Activated gamma-delta T cell treated with anti-CD3 and anti-CD28 coated beads, Interleukin-2, amount 50 U/mL, for 16 hours (primary cell): Measurements from ENCODE around the gene UNC93A.
"Not testable (repeated sequence)": the region's sequence is repeated elsewhere in the genome, so short reads cannot be mapped to it uniquely, and the experiment has no call there.

Experiments used
- DNase-seq: peaks from one replicate; pipeline ENCODE4 v3.0.0-alpha.2; 2020; ENCODE audit warnings: low read depth

The UNC93A gene

DNA sequence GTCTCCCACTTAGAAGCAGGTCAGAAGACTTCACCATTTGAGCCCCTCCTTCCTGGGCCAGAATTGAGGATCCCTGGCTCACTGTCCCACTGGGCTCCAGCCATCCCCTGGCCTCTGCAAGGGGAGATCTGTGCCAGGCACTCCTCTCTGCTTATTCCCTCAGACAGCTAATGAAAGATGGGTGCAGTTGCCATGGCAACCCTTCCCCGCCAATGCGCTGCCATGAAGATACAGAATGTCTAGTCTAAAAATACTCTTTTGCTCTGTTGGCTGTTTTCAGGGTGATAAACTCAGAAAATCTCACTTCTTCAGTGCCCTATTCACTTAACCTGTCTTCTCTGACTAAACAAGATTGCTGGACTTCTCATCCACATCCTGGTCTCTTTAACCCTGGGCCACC lies 20.2 kb downstream of the UNC93A start:
- DNase-seq: no peak

DNA sequence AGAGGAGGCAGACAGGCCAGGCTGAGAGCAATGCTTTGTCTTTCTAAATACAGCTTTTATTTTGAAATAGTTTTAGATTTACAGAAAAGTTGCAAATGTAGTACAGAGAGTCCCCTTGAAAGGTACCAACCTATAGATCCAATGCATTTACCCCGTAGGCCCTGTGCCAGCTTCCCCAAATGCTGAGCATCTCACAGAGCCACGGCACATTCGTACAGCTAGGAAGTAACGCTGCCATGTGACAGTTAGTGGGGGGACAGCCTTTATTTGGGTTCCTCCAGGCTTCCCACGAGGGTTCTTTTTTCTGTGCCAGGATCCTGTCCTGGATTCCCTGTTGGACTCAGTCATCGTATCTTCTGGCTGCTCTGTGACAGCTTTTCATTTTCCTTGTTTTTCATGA lies 20.6 kb downstream of the UNC93A start:
- DNase-seq: not testable (repeated sequence)

DNA sequence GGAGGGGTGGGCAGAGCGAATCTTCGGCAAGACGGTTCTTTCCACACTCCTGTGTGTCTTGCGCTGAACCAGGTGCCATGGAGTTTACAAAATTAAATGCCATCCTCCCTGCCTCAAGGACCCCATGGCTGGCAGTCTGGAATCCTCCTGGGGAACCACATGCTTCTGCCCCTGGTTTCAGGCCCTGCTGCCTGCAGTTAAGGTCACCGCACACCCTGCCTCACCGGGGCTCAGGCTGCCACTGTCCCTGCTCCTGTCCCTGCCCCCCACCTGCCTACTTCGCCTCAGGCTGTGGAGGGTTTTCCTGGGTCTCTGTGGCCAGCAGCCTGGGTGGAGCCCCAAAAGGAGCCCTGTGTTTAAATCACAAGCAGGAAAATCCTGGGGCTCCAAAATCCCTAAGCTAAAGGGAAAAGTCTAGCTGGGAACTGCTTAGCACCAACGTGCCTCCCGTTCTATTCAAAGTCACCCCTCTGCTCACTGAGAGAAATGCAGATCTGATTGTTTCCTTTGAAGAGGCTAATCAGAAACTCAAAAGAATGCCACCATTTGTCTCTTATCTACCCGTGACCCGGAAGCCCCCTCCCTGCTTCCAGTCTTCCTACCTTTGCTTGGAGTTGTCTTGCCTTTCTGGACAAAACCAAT lies 23.2 kb downstream of the UNC93A start:
- no peak for DNase-seq

DNA sequence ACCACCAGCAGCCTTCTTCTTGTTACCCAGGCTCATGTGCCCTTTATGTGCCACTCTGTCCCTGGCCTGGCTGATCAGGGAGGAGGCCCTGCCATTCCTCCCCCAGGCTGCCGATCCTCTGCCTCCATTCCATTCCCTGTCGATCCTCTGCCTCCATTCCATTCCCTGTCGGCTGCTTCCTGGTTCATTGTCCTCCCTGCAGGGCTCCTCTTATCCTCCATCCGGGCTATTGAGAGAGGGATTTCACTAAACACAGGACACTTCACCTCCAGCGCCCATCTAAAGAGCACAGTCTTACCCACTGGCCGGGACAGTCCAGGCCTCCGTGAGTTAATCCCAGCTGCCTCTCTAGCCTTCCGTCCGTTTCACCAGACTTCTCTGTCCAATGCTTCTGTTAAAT lies 26.1 kb downstream of the UNC93A start:
- no peak for DNase-seq

DNA sequence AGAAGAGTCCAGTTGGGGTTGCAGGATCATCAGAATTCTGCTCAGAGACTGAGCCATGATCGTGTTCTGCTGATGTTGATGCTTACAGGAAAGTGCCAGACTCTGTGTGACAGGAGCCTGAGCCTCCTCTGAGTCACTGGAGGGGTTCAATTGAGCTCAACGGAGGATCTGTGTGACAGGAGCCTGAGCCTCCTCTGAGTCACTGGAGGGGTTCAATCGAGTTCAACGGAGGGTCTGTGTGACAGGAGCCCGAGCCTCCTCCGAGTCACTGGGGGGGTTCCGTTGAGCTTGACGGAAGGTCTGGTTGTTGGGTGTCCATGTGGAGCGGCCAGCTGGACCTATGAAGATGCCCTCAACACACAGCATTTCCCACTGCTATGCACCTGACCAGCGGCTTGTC lies 27.2 kb downstream of the UNC93A start:
- DNase-seq: not testable (repeated sequence)

DNA sequence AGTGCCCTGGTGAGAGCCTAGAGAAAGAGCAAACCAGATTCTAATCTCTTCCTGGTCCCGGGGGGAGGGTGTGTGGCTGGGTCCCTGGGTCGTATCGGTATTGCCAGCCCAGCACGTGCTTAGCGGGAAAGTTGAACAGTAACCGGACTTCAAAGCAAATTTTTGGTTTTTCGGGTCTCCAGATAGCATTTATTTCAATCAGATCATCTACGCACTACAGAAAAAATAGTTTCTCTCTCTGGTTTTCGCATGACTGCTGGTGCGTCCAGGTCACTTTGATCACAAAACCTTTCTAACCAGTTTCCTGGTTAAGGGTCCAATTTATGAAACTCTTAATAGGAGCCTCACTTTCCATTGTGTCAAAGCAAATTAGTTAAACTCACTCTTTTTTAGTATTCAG lies 27.7 kb downstream of the UNC93A start:
- not testable (repeated sequence) for DNase-seq

DNA sequence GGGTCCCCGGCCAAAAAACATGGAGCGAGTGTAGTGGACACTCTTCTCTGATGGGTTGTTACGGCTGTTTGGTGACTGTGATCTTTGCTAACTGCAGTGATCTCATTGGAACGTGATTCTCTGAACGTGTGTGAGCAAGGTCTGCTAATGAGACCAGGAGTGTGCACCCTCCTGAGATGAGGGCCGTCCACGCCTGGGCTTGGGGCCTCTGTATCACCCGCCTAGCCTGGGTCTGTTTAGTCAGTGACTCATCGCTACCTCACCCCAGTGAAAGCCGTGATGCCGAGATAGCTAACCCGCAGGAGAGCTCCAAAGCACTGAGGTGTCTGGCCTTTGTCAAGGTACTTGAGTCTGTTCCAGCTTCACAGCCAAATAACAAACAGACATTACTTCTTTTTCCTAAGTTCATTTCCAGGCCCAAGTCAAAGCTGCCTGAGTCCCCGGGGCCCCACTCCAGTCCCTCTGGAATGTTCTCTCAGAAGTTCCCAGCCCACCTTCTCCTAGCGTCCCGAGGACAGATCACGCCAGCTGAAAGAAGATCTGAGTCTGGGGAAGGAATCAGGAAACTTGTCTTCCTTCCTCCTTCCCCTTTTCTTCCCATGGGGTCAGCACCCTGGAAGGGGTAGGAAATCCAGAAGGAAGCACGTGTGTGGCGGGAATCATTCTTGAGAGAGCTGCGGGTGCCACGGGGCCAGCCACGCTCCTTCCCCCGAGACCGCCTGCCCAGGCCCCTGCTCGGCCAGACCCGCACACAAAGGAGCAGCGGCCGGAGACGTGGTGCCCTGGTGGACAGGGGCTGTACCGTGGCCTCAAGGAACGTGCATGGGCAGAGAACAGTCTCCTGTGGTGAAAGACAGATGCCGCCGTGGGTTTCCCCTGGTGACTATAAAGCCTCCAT lies 29.0 kb downstream of the UNC93A start:
- not testable (repeated sequence) for DNase-seq

DNA sequence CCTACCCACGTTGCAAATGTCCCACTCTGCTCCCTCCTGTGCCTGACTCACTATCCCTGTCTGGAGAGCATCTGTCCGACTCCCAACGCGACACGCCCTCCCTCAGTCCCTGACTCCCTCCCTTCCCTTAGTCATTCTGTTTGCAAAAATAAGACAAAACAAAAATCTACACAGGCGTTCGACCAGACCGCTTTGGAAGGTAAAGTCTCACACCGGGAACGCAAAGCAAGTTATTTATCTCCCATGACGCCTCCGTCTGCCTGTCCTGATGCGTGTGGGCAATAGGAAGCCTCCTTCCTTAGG lies 29.6 kb downstream of the UNC93A start:
- DNase-seq: not testable (repeated sequence)

DNA sequence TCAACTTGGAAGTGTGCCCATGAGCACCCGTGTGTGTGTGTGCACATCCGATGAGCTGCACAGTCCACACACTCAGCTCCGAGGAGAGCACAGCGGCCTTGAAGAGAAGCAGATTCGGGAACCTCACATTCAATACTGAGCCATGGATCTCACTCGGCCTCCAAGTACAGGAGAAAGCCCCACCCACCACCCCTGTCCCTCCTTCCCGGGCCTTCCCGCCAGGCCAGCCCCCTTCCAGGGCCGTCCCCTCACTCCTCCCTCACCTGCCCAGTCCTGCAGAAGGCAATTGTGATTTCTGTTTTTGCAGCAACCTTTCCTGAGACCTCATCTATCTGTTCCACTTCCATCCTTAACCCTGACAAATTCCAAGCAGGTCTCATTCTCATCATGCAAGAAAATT lies 30.1 kb downstream of the UNC93A start:
- DNase-seq: not testable (repeated sequence)

DNA sequence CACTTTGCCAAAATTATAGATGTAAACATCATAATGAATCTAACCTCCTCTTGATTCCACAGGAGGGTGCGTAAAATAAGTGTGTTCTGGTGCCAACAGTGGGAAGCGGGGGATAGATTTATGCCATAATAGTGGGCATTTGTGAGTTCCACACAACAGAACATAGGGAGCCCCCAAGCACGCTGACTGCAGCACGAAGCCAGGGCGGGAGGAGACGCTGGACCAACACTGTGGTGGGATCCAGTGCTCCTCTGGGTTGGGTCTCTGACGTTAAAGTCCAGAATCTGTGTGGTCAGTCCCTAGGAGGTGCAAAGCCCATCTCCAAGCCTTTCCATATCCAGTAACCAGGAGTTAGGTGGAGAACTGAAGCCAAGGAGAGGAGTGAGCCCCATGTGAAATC lies 32.0 kb downstream of the UNC93A start:
- no peak for DNase-seq

DNA sequence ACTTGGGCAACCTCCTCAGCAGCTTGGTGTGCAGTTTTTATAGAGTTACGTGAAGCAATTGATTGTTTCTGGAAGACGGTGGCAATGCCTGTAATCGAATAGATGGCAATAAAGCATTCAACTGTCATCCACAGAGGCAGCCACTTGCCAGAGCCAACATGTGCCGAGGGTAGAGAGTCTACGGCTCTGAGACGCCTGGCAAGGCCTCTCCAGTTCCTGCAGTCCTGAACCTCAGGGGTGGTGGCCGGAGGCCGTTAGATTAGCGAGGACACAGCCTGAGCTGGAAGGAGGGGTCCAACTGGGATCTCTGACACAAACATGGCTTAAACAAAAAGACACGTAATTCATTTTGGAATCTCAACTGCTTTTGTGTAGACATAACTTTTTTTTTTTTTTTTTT lies 33.0 kb downstream of the UNC93A start:
- no peak for DNase-seq

DNA sequence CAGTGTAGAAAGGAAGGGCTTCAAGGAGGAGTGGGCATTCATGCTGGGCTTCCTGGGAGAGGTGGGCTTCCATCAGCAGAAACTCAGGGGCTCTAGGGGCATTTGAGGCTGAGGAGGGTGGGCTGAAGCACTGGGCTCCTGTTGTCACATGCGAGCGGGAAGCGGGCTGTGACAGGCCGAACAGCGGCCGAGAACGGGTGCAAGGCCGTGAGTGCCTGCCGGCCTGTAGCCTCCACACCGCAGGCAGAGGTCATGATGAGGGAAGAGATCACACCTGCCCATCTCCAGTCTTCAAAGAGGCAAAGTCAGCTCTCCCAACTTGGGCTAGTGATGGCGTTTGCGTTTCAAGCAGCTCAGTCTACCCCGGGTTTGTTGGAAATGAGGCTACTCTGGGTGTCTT lies 34.7 kb downstream of the UNC93A start:
- DNase-seq: no peak

DNA sequence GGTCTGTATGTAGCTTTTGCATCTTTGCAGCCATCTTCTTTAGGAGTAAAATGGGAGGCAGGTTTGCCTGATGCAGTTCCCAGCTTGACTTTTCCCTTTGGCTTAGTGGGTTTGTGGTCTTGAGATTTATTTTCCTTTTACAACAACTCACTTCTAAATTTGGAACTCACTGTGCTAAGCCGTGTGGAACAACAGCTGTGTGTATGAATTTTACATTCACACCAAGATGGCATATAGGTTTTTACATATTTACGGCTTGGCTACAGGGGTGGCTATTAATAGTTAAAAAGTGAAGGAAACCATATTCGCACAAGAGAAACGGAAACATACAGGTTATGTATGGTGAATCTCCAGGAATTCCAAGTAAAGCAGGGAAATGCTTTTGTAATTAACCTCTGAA lies 36.3 kb downstream of the UNC93A start:
- no peak for DNase-seq

DNA sequence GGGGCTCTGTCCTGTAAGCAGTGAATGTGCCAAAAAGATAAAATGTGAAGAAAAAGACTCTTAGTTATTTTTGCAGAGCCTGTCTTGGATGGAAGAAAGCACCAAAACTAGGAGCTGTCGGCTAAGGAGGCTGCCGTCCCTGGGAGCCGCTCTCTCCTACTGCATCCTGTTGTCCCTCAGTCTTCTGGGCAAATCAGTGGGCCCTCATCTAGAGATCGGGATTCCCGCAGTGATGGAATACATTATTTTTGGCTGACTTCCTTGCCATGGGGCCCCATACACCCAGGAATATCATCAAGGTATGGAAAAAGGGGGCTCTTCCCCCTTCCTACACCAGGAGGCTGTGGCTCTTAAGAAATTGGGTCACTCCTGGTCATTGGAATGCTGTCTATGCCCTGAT lies 37.0 kb downstream of the UNC93A start:
- no peak for DNase-seq

DNA sequence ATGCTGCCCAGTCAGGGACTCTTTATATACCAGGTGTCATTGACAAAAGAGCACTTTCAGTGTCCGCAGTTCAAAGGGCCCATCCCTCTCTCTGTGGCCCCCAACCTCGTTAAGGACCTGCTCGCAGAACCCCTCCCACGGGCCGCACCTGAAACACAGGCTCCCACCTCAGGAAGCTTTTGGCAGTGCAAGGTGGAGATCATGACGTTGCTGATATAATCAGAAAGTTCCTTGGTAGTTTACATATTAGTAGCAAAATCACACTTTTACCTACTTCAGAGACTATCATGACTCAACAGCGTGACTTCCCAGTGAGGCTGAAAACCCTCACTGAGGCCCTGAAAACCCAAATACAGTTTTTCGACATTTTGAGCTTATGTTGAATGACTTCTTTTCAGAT lies 37.9 kb downstream of the UNC93A start:
- no peak for DNase-seq

DNA sequence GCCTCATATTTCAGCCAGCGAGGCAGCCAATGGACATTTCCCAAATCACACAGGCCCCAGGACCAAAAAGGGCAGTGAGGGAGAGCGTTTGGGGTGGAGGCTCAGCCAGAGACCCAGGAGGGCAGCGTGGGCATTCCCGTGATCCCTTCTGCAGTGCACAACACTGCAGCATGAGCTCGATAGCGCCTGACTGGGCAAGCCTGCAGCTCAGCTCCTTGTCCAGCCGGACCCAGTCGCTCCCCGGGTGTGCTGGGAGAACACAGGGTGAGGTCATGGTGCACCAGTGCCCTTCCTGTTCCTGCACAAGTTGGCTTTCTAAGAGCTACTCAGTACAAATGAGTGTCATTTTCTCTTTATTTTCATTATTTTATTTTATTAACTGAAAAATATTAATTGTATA lies 39.6 kb downstream of the UNC93A start:
- no peak for DNase-seq

DNA sequence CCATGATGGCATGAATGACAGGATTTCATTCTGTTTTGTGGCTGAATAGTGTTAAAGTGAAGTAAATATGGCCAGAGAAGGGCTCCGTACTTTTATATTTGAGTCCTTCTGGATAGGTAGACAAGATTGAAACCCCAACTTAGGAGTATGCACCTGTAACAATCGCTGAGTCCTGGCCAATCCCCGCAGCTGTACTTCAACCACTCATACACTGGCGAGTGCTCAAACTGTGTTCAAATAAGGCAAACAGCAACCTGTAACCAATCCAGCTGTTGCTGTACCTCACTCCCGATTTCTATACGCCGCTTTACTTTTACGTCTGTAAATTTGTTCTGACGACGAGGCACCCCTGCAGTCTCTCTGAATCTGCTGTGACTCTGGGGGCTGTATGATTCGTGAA lies 40.5 kb downstream of the UNC93A start:
- no peak for DNase-seq

DNA sequence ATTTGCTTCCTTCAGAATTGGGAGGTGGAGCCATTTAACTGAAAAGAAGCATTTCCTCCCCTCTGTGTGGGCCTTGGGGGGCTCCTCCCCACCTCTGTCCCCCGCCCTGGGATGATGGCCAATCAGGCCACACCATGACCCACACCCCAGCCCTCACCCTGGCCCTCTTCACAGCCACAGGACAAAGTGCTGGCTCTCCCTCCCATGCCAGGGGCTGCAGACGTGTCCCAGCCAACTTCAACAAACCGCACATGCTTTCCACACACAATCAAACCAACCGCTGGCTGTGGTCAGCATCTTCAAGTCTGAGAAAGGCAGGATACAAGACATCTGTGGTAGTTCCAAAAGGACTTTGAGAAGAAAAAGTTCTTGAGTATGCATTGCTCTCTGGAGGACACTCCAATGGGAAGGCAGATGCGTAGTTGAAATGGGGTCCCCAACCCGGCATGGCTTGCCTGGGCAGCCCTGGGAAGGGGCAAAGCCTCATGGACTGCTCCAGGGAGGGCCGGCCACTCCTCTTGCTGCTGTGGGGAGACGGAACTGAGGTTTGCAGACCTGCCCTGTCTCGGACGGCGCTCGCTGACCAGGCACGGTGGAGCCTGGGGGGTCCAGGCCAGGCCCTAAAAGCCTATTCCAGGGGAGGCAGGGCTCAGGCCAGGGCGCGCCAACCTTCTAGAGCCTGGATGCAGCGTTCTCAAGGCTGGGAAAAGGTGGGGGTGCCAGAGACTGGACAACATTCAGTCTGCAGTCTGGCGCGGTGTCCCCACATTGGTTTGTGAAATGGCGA lies 45.9 kb downstream of the UNC93A start:
- DNase-seq: no peak

DNA sequence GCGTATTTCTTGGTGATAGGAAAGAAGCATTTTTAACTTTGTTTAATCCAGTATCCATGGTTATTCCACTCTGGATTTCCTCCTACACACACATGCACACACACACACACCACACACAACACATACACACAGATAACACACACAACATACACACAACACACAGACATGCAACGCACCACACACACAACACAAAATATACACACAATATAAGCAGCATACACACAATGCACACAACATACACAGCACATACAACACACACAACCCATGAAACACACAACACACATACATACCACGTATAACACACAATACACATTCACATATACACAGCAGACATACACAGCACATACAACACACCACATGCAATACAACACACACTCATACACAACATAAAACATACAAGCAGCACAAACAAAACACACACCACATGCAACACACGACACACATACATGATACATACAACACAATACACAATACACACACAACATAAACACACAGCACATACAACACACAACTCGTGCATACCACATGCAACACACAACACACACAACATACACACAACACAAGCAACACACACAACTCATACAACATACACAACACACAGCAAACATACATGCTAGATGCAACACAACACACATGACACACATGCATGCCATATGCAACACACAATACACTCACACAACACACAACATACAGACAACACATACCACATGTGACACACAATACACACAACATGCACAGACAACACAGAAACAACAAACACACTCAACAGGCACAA lies 46.7 kb downstream of the UNC93A start:
- no peak for DNase-seq

DNA sequence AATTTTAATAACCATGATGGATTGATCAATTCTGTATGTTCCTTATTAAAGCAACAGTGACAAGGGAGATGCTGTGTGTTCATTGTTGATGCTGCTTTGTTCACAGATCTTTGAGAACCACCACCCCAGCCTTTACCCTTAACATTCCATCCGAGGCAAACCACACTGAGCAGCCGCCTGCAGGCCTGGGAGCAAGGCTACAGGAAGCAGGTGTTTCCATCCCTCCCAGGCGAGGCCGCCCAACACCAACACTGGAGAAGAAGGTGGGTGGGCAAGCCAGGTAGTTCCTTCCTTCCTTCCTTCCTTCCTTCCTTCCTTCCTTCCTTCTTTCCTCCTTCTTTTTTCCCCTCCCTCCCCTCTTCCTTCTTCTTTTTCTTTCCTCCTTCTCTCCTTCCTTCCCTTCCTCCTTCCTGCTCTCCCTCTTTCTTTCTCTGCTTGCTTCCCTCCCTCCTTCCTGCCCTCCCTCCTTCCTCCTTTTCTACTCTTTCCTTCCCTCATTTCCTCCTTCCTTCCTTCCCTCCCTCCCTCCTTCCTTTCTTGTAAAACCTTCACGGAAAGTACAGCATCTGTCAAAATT lies 47.5 kb downstream of the UNC93A start:
- no peak for DNase-seq

DNA sequence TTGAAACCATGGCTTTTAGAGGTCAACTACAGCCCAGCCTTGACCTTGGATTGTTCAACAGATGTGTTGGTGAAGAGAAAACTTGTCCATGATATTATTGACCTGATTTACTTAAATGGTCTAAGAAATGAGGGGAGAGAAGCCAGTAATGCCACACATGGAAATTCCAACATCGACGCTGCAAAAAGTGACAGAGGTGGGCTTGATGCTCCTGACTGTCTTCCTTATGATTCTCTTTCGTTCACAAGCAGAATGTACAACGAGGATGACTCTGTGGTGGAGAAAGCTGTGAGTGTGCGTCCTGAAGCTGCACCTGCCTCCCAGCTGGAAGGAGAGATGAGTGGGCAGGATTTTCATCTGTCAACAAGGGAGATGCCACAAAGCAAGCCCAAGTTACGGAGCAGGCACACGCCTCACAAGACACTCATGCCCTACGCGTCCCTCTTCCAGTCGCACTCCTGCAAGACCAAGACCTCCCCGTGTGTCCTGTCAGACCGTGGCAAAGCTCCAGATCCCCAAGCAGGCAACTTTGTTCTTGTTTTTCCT lies 50.0 kb downstream of the UNC93A start:
- DNase-seq: no peak
